Measurements from ENCODE around the gene EFTUD2.

DNA sequence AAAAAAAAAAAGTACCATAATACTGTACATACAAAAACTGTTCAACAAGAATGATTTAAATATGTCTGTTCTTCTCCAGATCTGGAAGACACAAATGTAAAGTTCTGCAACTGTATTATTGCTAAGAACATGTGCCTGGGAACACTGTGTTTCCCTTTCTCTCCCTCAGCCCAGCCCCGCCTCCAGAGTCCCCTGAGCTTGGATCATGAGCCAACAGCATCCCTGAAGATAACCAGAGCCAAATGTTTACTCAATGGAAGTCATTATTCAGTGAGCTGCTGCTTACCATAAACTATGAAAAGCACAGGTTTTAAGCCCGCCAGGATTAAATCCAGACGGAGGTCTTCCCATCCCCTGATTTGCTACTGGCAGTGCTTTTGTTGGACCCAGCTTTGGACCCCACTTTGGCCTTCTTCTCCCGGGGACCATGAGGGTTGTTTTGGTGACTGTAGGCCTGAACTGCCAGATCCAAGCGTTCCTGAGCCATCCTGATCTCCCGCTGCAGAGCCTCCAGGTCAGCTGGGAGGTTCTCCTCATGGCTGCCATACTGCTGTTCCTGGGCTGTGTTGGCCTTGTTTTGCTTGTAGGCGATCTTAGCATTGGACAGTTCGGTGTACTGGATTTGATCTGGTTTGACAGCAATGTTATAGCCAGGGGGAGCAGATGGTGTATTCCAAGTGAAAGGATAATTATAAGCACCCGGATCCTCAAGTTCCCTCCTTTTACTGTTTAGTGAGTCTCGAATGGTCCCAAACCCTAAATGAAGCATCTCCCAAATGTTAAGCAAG, 94.7 kb downstream of the EFTUD2 start:
- no peak for TF ChIP-seq POLR2A (IDR thresholded peaks at IDR 0.05)
- TF ChIP-seq, protein P1, sequence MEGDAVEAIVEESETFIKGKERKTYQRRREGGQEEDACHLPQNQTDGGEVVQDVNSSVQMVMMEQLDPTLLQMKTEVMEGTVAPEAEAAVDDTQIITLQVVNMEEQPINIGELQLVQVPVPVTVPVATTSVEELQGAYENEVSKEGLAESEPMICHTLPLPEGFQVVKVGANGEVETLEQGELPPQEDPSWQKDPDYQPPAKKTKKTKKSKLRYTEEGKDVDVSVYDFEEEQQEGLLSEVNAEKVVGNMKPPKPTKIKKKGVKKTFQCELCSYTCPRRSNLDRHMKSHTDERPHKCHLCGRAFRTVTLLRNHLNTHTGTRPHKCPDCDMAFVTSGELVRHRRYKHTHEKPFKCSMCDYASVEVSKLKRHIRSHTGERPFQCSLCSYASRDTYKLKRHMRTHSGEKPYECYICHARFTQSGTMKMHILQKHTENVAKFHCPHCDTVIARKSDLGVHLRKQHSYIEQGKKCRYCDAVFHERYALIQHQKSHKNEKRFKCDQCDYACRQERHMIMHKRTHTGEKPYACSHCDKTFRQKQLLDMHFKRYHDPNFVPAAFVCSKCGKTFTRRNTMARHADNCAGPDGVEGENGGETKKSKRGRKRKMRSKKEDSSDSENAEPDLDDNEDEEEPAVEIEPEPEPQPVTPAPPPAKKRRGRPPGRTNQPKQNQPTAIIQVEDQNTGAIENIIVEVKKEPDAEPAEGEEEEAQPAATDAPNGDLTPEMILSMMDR (IDR thresholded peaks at IDR 0.05) = no peak

Data from body of pancreas (tissue), 4 donors.